Vagina (tissue), 2 donors: ENCODE results near the gene KRTAP1-5. TPM values are rescaled to one million over a fixed set of nuclear protein-coding genes. Genes with fewer than 3 reads are reported as not detected.

Experiments
- DNase-seq, 2 donors: peaks; one replicate each; pipeline ENCODE4 v3.0.0-alpha.2; 2017; ENCODE audit errors: extremely low spot score in 2 of 2
- H3K27ac ChIP-seq: fragments of 200-600 bp; sonication (generic); one replicate; pipeline ENCODE4 v1.5.1; 2019
- H3K27me3 ChIP-seq: fragments of 200-600 bp; sonication (generic); one replicate; pipeline ENCODE4 v1.5.1; 2019
- H3K36me3 ChIP-seq, 2 donors: fragments of 200-600 bp; sonication (generic); one replicate each; pipeline ENCODE4 v1.5.1; 2017 to 2019
- H3K4me1 ChIP-seq: fragments of 200-600 bp; sonication (generic); one replicate; pipeline ENCODE4 v1.5.1; 2019
- H3K4me3 ChIP-seq, 2 donors: fragments of 200-600 bp; sonication (generic); 1 replicate in 1 of 2; 2 replicates in 1 of 2; pipeline ENCODE4 v1.5.1; 2016 to 2019
- H3K9me3 ChIP-seq: fragments of 200-600 bp; sonication (generic); one replicate; pipeline ENCODE4 v1.5.1; 2019
- POLR2A ChIP-seq, 2 donors: fragments of 450-650 bp; IDR thresholded peaks; one replicate each; pipeline ENCODE4 v1.6.1; 2017; ENCODE audit warnings: antibody characterized with exemption in 2 of 2, mild to moderate bottlenecking in 2 of 2, moderate library complexity in 2 of 2
- POLR2AphosphoS5 ChIP-seq, 2 donors: sonication (generic); formaldehyde crosslinking; IDR thresholded peaks; one replicate each; pipeline ENCODE4 v1.9.0; 2017; ENCODE audit warnings: antibody characterized with exemption in 2 of 2, mild to moderate bottlenecking in 2 of 2, low read depth in 1 of 2; ENCODE audit not compliant: insufficient read depth in 1 of 2
- intact Hi-C: fragments of 100-400 bp; cut with DNase I; formaldehyde crosslinking; loops from one replicate; pipeline ENCODE4 v1.15.1; 2023
- total RNA-seq: library from RNA; depleted of rRNA; stranded (reverse); fragments of >200 nt; gene quantifications from one replicate; pipeline ENCODE4 v1.2.3, GENCODE V29; 2016
- TF ChIP-seq, protein P1 (sequence below), 3 experiments: fragments of 450-650 bp in 2 of 3; fragments of 200-600 bp in 1 of 3; sonication (generic) in 1 of 3; IDR thresholded peaks; one replicate each; pipeline ENCODE4 v1.5.1; 2017 to 2019; ENCODE audit warnings: antibody characterized with exemption in 3 of 3, mild to moderate bottlenecking in 2 of 3, moderate library complexity in 2 of 3

KRTAP1-5 gene
- total RNA-seq, 1 donor from 2014 or later, result not detected

- H3K9me3 ChIP-seq, result no peaks in the 10 kb centered on the region
- DNase-seq, result no peak
- TF ChIP-seq, protein P1, sequence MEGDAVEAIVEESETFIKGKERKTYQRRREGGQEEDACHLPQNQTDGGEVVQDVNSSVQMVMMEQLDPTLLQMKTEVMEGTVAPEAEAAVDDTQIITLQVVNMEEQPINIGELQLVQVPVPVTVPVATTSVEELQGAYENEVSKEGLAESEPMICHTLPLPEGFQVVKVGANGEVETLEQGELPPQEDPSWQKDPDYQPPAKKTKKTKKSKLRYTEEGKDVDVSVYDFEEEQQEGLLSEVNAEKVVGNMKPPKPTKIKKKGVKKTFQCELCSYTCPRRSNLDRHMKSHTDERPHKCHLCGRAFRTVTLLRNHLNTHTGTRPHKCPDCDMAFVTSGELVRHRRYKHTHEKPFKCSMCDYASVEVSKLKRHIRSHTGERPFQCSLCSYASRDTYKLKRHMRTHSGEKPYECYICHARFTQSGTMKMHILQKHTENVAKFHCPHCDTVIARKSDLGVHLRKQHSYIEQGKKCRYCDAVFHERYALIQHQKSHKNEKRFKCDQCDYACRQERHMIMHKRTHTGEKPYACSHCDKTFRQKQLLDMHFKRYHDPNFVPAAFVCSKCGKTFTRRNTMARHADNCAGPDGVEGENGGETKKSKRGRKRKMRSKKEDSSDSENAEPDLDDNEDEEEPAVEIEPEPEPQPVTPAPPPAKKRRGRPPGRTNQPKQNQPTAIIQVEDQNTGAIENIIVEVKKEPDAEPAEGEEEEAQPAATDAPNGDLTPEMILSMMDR (IDR thresholded peaks at IDR 0.05), result no peak
- TF ChIP-seq POLR2AphosphoS5 (IDR thresholded peaks at IDR 0.05; ENCODE audit: insufficient read depth in 1 of 2, low read depth in 1 of 2) (no peak), POLR2A (IDR thresholded peaks at IDR 0.05) (no peak)
- H3K4me1 ChIP-seq, result peaks cover 9% of the 10 kb centered on the region
- no peak overlapping the region for H3K27ac ChIP-seq
- intact Hi-C loops, result no loop called here
- no peak overlapping the region for H3K4me3 ChIP-seq
- H3K36me3 ChIP-seq, result no peaks in the 10 kb centered on the region
- no peaks in the 10 kb centered on the region for H3K27me3 ChIP-seq
Observed at GRCh38 chr17:41024697-41025096, 2.3 kb downstream of the KRTAP1-5 start.

GRCh38 chr17:41020336-41020735, 6.7 kb downstream of the KRTAP1-5 start:
- no peak for DNase-seq
- Histone ChIP-seq H3K27ac (no peak overlapping the region), H3K36me3 (no peaks in the 10 kb centered on the region), H3K4me3 (no peak overlapping the region), H3K9me3 (no peaks in the 10 kb centered on the region), H3K27me3 (no peaks in the 10 kb centered on the region), H3K4me1 (no peaks in the 10 kb centered on the region)
- intact Hi-C loops, result no loop called here
- TF ChIP-seq, protein P1 (IDR thresholded peaks at IDR 0.05), result no peak
- TF ChIP-seq POLR2A (IDR thresholded peaks at IDR 0.05) (no peak), POLR2AphosphoS5 (IDR thresholded peaks at IDR 0.05; ENCODE audit: insufficient read depth in 1 of 2, low read depth in 1 of 2) (no peak)

DNA sequence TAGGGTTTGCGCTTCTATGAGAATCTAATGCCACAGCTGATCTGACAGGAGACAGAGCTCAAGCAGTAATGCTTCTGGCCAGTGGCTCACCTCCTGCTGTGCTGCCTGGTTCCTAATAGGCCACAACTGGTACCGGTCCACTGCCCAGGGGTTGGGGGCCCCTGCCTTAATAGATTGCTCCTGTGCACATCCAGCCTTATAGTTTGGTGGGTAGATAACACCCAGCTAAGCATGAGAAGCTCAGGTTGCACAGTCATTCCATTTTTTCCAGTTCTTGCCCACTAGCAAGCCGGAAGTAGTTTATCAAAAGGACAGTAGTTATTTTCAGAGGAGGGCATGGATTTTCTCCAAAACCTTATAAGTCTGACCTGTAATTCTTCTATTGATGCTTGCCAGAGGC, 7.6 kb downstream of the KRTAP1-5 start:
- intact Hi-C loops, result no loop called here

DNA sequence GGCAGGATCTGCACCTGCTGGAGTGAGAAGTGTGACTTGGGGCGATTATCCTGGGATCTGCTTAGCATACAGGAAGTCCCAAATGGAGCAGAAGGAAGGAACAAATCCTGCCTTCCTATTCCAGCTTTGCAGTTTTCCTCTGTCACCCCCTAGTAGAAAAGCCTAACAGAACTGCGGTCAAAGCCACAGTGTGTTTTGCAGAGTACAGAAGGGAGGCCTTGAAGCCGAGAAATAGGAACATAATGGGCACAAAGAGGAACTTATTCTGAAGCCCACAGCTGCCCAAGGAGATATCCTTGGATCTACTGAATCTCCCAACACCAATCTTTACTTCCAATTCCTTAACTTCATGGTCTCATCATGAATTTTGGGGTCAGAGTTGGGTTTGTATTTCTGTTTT, 8.5 kb downstream of the KRTAP1-5 start:
- no peaks in the 10 kb centered on the region for H3K36me3 ChIP-seq
- DNase-seq, result no peak
- H3K27me3 ChIP-seq, result no peaks in the 10 kb centered on the region
- no peak for TF ChIP-seq POLR2AphosphoS5 (IDR thresholded peaks at IDR 0.05; ENCODE audit: insufficient read depth in 1 of 2, low read depth in 1 of 2)
- TF ChIP-seq, protein P1 (IDR thresholded peaks at IDR 0.05), result no peak
- H3K4me1 ChIP-seq, result peaks cover 4% of the 10 kb centered on the region
- H3K27ac ChIP-seq, result no peak overlapping the region
- no peak overlapping the region for H3K4me3 ChIP-seq
- intact Hi-C loops, result no loop called here
- no peaks in the 10 kb centered on the region for H3K9me3 ChIP-seq

More for the DNA sequence above, 7.6 kb downstream of the KRTAP1-5 start:
- no peak for DNase-seq
- no peak overlapping the region for H3K27ac ChIP-seq
- H3K9me3 ChIP-seq, result no peaks in the 10 kb centered on the region
- no peak overlapping the region for H3K4me3 ChIP-seq
- H3K27me3 ChIP-seq, result no peaks in the 10 kb centered on the region
- TF ChIP-seq POLR2AphosphoS5 (IDR thresholded peaks at IDR 0.05; ENCODE audit: insufficient read depth in 1 of 2, low read depth in 1 of 2), result no peak
- TF ChIP-seq, protein P1 (IDR thresholded peaks at IDR 0.05), result no peak
- no peak for TF ChIP-seq POLR2A (IDR thresholded peaks at IDR 0.05)
- H3K4me1 ChIP-seq, result no peaks in the 10 kb centered on the region
- H3K36me3 ChIP-seq, result no peaks in the 10 kb centered on the region

DNA sequence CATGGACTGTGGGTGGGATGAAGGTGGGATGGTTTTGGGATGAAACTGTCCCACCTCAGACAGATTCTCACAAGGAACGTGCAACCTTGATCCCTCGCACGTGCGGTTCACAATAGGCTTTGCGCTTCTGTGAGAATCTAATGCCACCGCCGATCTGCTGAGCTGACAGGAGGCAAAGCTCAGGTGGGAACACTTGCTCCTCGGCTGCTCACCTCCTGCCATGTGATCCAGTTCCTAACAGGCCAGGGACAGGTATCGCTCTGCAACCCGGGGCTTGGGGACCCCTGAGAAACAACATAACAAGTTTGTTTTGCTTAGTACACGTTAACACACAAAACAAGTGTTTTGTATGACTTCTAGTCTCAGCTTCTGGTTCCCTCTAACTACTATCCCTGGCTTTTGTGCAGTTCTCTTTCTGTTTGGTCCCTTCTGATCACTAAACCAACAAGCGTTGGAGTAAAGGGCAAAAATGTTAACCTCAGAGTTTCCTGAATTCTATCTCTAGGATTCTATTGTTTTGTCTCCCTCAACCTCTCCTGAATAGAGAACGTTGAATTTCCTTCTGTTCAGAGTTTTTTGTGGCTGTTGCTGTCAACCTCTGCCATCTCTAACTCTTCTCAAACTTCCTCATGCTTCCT, 10.3 kb downstream of the KRTAP1-5 start:
- DNase-seq, result no peak
- H3K9me3 ChIP-seq, result no peaks in the 10 kb centered on the region
- TF ChIP-seq, protein P1 (IDR thresholded peaks at IDR 0.05), result no peak
- TF ChIP-seq POLR2AphosphoS5 (IDR thresholded peaks at IDR 0.05; ENCODE audit: insufficient read depth in 1 of 2, low read depth in 1 of 2), result no peak
- no peak for TF ChIP-seq POLR2A (IDR thresholded peaks at IDR 0.05)
- no peaks in the 10 kb centered on the region for H3K27me3 ChIP-seq
- no peak overlapping the region for H3K27ac ChIP-seq
- H3K36me3 ChIP-seq, result no peaks in the 10 kb centered on the region
- H3K4me1 ChIP-seq, result peaks cover 7% of the 10 kb centered on the region
- no peak overlapping the region for H3K4me3 ChIP-seq
- intact Hi-C loops, result no loop called here
